OCI-LY3 (cell line): ENCODE measurements around the gene SART1.

ENCODE experiments used
- EZH2phosphoT487 ChIP-seq: fragments of 200-600 bp; shearing (Covaris generic); IDR thresholded peaks from 2 replicates; pipeline ENCODE4 v1.6.1; 2018; ENCODE audit warnings: antibody characterized with exemption, mixed run types, low read depth
- TF ChIP-seq, protein P1 (sequence below): fragments of 200-600, 300-600 bp; sonication (generic); IDR thresholded peaks from 2 replicates; pipeline ENCODE4 v1.5.1; 2014; ENCODE audit warnings: antibody characterized with exemption, low read length, low read depth

DNA sequence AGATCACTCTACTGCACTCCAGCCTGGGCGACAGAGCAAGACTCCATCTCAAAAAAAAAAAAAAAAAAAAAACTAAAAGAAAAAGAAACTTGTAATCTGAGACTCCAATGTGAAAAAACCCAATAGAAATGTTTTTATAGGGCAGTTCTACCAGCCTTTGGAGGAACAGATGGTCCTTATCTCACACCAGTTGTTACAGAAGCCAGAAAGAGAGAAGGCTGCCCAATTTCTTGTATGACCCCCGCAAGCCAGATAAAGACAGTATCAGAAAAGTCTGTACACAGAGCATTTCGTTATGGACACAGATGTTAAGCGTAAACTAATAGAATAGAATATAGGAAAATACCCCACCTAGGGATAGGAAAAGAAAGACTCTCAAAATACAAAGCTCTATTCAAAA, 27.5 kb upstream of the SART1 start:
- TF ChIP-seq, protein P1, sequence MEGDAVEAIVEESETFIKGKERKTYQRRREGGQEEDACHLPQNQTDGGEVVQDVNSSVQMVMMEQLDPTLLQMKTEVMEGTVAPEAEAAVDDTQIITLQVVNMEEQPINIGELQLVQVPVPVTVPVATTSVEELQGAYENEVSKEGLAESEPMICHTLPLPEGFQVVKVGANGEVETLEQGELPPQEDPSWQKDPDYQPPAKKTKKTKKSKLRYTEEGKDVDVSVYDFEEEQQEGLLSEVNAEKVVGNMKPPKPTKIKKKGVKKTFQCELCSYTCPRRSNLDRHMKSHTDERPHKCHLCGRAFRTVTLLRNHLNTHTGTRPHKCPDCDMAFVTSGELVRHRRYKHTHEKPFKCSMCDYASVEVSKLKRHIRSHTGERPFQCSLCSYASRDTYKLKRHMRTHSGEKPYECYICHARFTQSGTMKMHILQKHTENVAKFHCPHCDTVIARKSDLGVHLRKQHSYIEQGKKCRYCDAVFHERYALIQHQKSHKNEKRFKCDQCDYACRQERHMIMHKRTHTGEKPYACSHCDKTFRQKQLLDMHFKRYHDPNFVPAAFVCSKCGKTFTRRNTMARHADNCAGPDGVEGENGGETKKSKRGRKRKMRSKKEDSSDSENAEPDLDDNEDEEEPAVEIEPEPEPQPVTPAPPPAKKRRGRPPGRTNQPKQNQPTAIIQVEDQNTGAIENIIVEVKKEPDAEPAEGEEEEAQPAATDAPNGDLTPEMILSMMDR = no peak
- TF ChIP-seq EZH2phosphoT487 = no peak
